Parathyroid adenoma (tissue), 2 donors: ENCODE results near the gene PNMA1.

Experiments used
- H2AFZ ChIP-seq: fragments of 300-600 bp; sonication (generic); one replicate; pipeline ENCODE4 v1.7.0; 2017; ENCODE audit warnings: antibody characterized with exemption, mild to moderate bottlenecking
- H3K27ac ChIP-seq: fragments of 300-600 bp; sonication (generic); one replicate; pipeline ENCODE4 v1.7.0; 2017
- H3K27me3 ChIP-seq: fragments of 300-600 bp; sonication (generic); one replicate; pipeline ENCODE4 v1.7.0; 2017; ENCODE audit warnings: low read length; ENCODE audit not compliant: control insufficient read depth, insufficient read depth
- H3K36me3 ChIP-seq: fragments of 300-600 bp; sonication (generic); one replicate; pipeline ENCODE4 v1.7.0; 2017; ENCODE audit warnings: low read length; ENCODE audit not compliant: control insufficient read depth, insufficient read depth
- H3K4me1 ChIP-seq: fragments of 300-600 bp; sonication (generic); one replicate; pipeline ENCODE4 v1.7.0; 2017; ENCODE audit warnings: control low read depth
- H3K4me2 ChIP-seq: fragments of 300-600 bp; sonication (generic); one replicate; pipeline ENCODE4 v1.7.0; 2017; ENCODE audit warnings: low read length
- H3K4me3 ChIP-seq: fragments of 300-600 bp; sonication (generic); one replicate; pipeline ENCODE4 v1.7.0; 2017; ENCODE audit warnings: low read depth, low read length
- H3K79me2 ChIP-seq: fragments of 300-600 bp; sonication (generic); one replicate; pipeline ENCODE4 v1.7.0; 2017; ENCODE audit warnings: control low read depth
- H3K9ac ChIP-seq: fragments of 300-600 bp; sonication (generic); one replicate; pipeline ENCODE4 v1.7.0; 2017; ENCODE audit warnings: mild to moderate bottlenecking
- H3K9me3 ChIP-seq: fragments of 300-600 bp; sonication (generic); one replicate; pipeline ENCODE4 v1.7.0; 2017; ENCODE audit warnings: low read length; ENCODE audit not compliant: control insufficient read depth
- CTCF ChIP-seq: fragments of 300-600 bp; sonication (generic); IDR thresholded peaks from one replicate; pipeline ENCODE4 v1.7.0; 2017; ENCODE audit warnings: antibody characterized with exemption, mild to moderate bottlenecking
- donor health status: primary hyperparathyroidism.

The PNMA1 gene

GRCh38 chr14:73665130-73665529, 49.1 kb downstream of the PNMA1 start:
- H3K27ac ChIP-seq: no peak overlapping the region
- no peaks in the 10 kb centered on the region for H3K4me1 ChIP-seq
- H3K9ac ChIP-seq: no peak overlapping the region
- peaks cover 2% of the 10 kb centered on the region for H3K79me2 ChIP-seq
- H3K27me3 ChIP-seq: no peaks in the 10 kb centered on the region
- no peaks in the 10 kb centered on the region for H3K36me3 ChIP-seq
- TF ChIP-seq CTCF: no peak
- H2AFZ ChIP-seq: no peak overlapping the region
- no peaks in the 10 kb centered on the region for H3K9me3 ChIP-seq
- H3K4me2 ChIP-seq: no peak overlapping the region
- H3K4me3 ChIP-seq: no peak overlapping the region

- H3K27ac ChIP-seq: no peak overlapping the region
- H3K4me3 ChIP-seq: no peak overlapping the region
- H3K9me3 ChIP-seq: no peaks in the 10 kb centered on the region
- H3K36me3 ChIP-seq: no peaks in the 10 kb centered on the region
- TF ChIP-seq CTCF: no peak
- H3K4me1 ChIP-seq: no peaks in the 10 kb centered on the region
- H3K9ac ChIP-seq: no peak overlapping the region
- H3K4me2 ChIP-seq: no peak overlapping the region
- peaks cover 4% of the 10 kb centered on the region for H3K79me2 ChIP-seq
- no peaks in the 10 kb centered on the region for H3K27me3 ChIP-seq
- no peak overlapping the region for H2AFZ ChIP-seq
These were observed 50.5 kb downstream of the PNMA1 start for GRCh38 chr14:73663548-73664212.

- no peak for TF ChIP-seq CTCF
- Histone ChIP-seq H3K4me3 (no peak overlapping the region), H3K9ac (no peak overlapping the region), H3K4me2 (no peak overlapping the region), H3K36me3 (no peaks in the 10 kb centered on the region), H3K79me2 (peaks cover 4% of the 10 kb centered on the region), H3K4me1 (no peaks in the 10 kb centered on the region), H3K9me3 (no peaks in the 10 kb centered on the region), H3K27ac (no peak overlapping the region), H3K27me3 (no peaks in the 10 kb centered on the region), H2AFZ (no peak overlapping the region)
These were observed 51.7 kb downstream of the PNMA1 start for GRCh38 chr14:73662487-73662943.

- no peaks in the 10 kb centered on the region for H3K27me3 ChIP-seq
- no peak overlapping the region for H3K27ac ChIP-seq
- no peaks in the 10 kb centered on the region for H3K9me3 ChIP-seq
- no peaks in the 10 kb centered on the region for H3K4me1 ChIP-seq
- no peak for TF ChIP-seq CTCF
- no peak overlapping the region for H3K4me3 ChIP-seq
- no peak overlapping the region for H2AFZ ChIP-seq
- no peak overlapping the region for H3K4me2 ChIP-seq
- H3K9ac ChIP-seq: no peak overlapping the region
- H3K36me3 ChIP-seq: no peaks in the 10 kb centered on the region
- peaks cover 4% of the 10 kb centered on the region for H3K79me2 ChIP-seq
These were observed 52.3 kb downstream of the PNMA1 start for GRCh38 chr14:73661872-73662271.
